Suprapubic skin (tissue), 4 donors: ENCODE measurements around the gene PDIA2.

Source experiments
- CTCF ChIP-seq, 2 donors: fragments of 200-600 bp in 1 of 2; fragments of 450-650 bp in 1 of 2; sonication (generic) in 1 of 2; IDR thresholded peaks; one replicate each; pipeline ENCODE4 v1.5.1; 2016 to 2019; ENCODE audit warnings: antibody characterized with exemption in 2 of 2, mild to moderate bottlenecking in 1 of 2, moderate library complexity in 1 of 2
- EP300 ChIP-seq: sonication (generic); formaldehyde crosslinking; IDR thresholded peaks from one replicate; pipeline ENCODE4 v1.6.1; 2017; ENCODE audit warnings: antibody characterized with exemption
- POLR2A ChIP-seq, 2 donors: fragments of 450-650 bp; IDR thresholded peaks; one replicate each; pipeline ENCODE4 v1.6.1; 2017; ENCODE audit warnings: antibody characterized with exemption in 2 of 2, mild to moderate bottlenecking in 2 of 2, moderate library complexity in 2 of 2
- POLR2AphosphoS5 ChIP-seq, 3 donors: sonication (generic); formaldehyde crosslinking; IDR thresholded peaks; one replicate each; pipeline ENCODE4 v1.6.1; 2017; ENCODE audit warnings: antibody characterized with exemption in 3 of 3

DNA sequence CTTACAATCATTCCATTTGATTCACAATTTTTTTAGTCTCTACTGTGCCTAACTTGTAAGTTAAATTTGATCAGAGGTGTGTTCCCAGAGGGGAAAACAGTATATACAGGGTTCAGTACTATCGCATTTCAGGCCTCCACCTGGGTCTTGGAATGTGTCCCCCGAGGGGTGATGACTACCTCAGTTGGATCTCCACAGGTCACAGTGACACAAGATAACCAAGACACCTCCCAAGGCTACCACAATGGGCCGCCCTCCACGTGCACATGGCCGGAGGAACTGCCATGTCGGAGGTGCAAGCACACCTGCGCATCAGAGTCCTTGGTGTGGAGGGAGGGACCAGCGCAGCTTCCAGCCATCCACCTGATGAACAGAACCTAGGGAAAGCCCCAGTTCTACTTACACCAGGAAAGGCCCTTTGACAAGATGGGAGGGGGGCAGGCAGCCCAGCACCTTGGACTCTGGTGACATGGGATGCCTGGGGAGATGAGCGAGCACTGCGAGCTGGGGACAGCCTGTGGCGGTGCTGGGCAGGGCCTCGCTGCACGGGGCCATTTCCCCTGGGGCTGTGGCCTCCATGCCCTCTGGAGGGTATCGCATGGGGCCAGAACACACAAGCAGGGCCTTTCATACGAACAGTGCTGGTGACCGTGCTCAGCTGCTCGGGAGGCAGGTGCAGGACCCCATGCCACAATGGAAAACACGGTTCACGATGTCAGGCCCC lies 33.9 kb downstream of the PDIA2 start:
- no peak for TF ChIP-seq POLR2A (IDR thresholded peaks at IDR 0.05)
- no peak for TF ChIP-seq CTCF (IDR thresholded peaks at IDR 0.05)
- no peak for TF ChIP-seq POLR2AphosphoS5 (IDR thresholded peaks at IDR 0.05)
- TF ChIP-seq EP300 = no peak
